ENCODE measurements around the gene CDKAL1.

CDKAL1 gene

DNA sequence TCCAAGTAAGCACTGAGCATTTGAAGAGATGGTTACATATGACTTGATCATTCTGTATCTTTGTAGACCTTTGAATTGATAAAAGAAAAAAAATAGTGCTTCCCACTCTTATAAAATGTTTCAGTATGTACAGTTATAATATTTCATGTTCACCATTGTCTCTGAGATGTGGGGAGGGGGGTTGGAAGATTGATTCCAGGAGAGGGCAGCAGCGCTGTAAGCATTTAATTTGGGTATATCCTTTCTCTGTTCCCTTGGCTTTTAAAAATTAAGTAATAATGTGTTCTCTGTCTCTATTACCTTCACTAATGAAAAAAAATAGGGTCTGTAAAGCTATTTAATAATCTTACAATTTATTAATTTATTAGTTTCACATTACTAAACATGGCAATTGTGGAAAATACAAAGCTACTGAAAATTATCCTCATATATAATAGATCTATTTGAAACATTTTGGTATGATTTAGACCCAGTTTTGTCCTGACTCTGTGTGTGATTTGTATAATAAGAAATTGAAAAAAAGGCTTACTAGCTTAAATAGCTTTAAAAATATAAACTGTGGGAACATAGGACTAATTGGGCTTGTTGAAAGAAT lies 341.2 kb downstream of the CDKAL1 start:
- peak; percentile 74 for DNase-seq (ENCODE audit: low read depth, low spot score)

DNA sequence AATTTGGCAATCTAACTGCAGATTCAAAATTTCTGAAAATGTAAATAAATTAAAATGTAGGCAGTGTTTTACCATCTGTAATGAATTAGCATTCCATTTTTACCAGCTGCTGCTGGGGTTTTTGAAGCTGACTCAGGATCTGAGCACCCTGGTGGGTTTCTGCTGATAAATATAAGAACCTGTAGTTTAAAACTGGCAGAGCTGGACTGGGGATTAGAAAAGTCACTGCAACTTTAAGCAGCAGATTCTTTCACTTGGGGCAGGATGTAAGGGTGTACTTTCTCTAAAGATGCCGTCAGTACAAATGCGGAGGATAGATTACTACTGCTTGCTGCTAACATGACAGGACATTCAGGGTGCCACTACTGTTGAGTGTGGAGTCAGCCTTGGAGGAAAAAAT lies 341.8 kb downstream of the CDKAL1 start:
- DNase-seq (ENCODE audit: low read depth, low spot score), result peak; percentile 71

GRCh38 chr6:20876561-20876960 lies 342.3 kb downstream of the CDKAL1 start:
- DNase-seq (ENCODE audit: low read depth, low spot score), result no peak

DNA sequence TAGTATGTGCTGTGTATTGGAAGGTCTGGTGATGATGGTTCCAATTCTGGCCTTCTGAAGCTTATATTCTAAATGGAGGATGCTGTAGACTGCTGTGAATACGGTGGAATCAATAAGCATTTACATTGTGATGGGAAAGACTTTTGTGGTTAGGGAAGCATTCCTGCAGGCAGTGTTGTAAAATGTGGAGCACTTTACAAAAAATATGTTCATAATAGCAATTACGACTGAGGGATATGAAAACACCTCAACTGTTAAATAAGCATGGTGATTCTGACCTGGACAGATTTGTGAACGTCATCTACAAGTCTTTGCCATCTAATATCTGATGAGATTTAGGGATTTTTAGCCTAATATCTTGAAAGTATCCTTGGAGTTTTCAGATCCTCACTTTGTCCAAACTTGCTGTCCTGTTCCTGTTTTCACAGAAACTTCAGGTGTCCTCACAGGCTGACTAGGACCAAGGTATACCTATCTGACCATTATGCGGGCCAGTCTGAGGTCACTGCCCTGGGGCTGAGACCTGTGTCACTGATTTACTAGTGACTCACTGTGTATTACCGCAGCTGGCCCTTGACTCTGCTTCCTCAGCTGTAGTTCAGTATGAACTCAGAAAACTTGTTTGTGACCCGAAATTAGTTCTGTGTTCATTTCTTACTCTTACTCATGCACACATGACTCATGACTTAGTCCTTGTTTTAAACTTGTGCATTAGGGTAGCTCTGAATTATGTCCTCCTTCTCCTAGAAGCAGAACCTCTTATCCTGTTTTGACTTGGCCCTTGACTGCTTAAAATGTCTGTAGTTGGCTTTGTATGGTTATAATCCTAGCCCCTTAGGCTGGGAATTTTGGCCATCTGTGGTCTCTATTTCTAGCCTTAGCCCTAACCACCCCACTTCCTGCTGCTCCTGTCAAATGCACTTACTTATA lies 343.0 kb downstream of the CDKAL1 start:
- DNase-seq (ENCODE audit: low read depth, low spot score), result peak; percentile 83

- no peak for DNase-seq (ENCODE audit: low read depth, low spot score)
Observed at GRCh38 chr6:20879121-20879520, 344.9 kb downstream of the CDKAL1 start.

DNA sequence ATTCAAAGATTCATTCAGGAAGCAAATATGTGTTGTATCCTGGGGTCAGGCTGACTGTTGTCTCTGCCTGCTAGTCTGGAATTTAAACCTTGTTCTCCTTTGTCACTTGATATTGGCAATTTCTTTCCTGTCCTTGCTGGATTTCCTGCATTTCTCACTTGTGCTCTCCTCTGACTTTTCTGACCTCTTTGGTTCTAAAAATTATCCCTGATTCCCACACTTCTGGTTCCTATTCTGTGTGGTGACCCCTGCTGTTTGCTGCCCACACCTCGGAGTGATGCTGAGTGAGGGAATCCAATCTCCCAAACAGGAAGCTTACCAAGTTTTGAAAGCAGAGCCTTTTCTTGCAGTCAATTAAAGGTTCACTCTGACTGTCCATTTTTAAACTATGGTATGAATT lies 345.3 kb downstream of the CDKAL1 start:
- peak; percentile 8 for DNase-seq (ENCODE audit: low read depth, low spot score)

- no peak for DNase-seq (ENCODE audit: low read depth, low spot score)
Observed at GRCh38 chr6:20881365-20881764, 347.1 kb downstream of the CDKAL1 start.

DNA sequence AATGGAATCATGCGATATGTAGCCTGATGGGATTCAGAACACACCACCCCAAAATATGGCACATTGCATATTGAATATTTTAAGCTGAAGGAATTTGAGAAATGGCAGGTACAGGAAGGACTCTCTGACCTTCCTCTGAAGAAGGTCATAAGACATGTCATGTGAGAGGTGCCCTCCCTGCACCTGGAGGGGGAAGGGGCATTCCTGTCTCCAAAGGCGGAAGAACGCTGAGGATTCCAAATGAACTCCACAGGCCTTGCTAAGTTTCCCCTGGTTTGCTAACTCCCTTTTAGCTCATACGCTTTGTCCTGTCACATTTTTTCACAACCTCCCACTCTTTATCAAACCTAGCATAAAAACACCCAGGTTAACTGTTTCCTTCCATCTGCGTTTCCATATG lies 347.8 kb downstream of the CDKAL1 start:
- DNase-seq (ENCODE audit: low read depth, low spot score), result no peak

GRCh38 chr6:20885076-20885475 lies 350.8 kb downstream of the CDKAL1 start:
- DNase-seq (ENCODE audit: low read depth, low spot score), result no peak

- DNase-seq (ENCODE audit: low read depth, low spot score), result no peak
Observed at GRCh38 chr6:20891161-20891560, 356.9 kb downstream of the CDKAL1 start.

DNA sequence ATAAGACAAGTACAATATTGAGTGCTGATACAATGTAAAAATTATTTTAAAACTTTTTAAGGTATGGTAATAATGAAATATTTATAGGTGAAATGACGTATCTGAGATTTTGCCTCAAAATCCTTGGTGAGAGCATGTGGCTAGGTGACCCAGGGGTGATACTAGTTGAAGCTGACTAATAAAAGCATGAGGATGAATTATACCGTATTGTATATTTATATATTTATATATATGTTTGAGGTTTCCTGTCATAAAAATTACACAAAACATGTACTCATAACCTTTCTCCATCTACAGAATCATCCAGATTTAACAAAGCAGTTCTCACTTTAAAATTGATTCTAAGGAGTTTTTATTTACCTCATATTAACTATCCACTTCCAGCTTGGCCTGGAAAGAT lies 358.1 kb downstream of the CDKAL1 start:
- DNase-seq (ENCODE audit: low read depth, low spot score), result no peak

DNA sequence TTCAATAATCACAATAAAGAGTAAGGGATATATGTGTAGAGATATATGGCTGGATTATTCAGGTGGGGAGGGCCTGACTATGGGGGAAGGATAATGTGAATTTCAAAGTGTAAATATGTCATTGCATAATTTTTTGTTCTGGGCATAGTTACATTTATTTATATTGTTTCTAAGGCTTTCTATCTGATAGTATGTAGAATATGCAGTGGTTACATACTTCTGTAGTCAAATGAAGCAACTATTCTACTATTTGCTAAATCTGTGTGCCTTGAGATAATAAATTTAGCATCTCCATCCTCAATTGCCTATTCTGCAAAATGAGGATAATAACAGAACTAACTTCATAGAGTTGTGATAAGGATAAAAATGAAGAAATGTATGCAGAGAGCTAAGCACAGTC lies 359.2 kb downstream of the CDKAL1 start:
- DNase-seq (ENCODE audit: low read depth, low spot score), result no peak

DNA sequence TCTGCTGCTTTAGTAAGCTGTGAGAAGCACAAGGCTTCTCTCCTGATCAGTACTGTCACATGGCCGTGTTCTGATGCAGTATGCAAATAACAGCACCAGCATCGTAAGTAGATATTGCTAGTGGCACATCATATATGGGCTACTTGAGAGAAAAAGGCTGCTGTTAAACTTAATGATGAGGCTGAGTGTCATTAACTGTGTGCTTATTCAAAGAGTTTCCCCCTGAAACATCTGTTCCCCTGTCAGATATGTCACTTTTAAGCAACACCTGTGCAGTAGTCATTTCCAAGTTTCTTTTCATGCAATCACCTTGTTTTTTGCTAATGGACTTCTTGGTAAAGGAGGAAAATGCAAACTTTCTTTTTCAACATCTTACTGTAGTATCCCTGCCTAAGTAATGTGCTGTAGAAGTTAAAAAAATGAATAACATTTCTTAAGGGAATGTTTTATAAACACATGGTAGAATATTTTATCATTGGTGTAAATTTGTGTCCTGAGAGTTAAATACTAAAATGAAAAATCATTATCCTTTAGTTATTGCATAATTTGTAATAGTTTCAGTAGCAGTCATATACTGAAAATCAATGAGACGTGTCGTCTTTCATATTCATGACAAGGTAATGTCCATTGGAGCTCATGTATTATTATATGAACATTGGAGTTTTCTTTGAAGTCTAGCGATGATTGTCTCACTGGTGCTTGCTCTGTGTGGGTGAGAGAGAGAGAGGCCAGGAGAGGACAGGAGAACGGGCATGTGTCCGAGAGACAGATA lies 366.3 kb downstream of the CDKAL1 start:
- DNase-seq (ENCODE audit: low read depth, low spot score), result no peak

DNA sequence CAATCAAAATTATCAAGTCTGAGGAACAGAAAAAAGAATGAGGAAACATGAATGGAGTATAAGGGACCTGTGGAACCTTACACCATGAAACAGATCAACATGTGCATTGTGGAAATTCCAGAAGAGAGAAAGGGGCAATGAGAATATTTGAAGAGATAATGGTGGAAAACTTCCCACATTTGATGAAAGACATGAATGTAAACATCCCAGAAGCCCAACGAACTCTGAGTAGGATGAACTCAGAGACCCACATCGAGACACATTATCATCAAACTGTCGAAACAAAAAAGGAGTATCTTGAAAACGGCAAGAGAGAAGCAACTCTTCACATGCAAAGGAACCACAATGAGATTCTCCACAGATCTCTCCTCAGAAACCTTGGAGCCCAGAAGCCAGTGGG lies 371.1 kb downstream of the CDKAL1 start:
- no peak for DNase-seq (ENCODE audit: low read depth, low spot score)

GRCh38 chr6:20906945-20907344 lies 372.7 kb downstream of the CDKAL1 start:
- no peak for DNase-seq (ENCODE audit: low read depth, low spot score)

- DNase-seq (ENCODE audit: low read depth, low spot score), result no peak
Observed at GRCh38 chr6:20907486-20908071, 373.3 kb downstream of the CDKAL1 start.

- DNase-seq (ENCODE audit: low read depth, low spot score), result no peak
Observed at GRCh38 chr6:20909621-20910020, 375.4 kb downstream of the CDKAL1 start.

- no peak for DNase-seq (ENCODE audit: low read depth, low spot score)
Observed at GRCh38 chr6:20911712-20912111, 377.5 kb downstream of the CDKAL1 start.

GRCh38 chr6:20915156-20915555 lies 380.9 kb downstream of the CDKAL1 start:
- no peak for DNase-seq (ENCODE audit: low read depth, low spot score)

GRCh38 chr6:20915626-20916025 lies 381.4 kb downstream of the CDKAL1 start:
- DNase-seq (ENCODE audit: low read depth, low spot score), result no peak

DNA sequence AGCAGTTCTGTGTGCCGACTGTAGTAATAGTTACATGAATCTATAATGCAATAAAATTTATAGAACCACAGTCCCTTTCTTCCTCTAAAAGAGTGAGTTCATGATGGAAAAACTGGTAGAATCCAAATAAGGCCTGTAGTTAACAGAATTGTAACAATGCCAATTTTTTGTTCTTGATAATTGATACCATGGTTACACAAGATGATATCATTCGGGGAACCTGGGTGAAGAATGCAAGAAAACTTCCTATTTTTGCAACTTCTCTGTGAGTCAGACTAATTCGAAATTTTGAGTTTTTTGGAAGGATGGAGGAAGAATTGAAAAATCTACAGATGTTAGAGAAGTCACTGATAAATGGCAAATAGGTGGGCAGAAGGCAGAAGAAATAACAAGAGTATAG lies 381.8 kb downstream of the CDKAL1 start:
- no peak for DNase-seq (ENCODE audit: low read depth, low spot score)

DNA sequence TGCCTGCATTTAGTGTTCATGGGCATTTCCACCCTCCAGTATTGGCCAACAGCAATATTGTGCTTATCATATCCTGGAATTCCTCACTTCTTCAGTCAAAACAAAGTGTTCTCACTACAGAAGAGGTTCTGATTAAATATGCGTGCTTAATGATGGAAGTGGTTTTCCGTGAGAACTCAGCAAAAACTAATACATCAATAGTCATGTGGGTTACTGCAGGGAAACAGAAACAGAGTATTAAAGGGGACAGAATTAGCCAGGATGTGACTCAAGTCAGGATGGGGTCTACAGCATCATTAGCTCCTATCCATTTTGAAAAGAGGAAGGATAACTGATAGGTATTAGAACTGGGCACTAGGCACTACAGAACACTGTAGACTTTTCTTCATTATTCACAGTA lies 384.6 kb downstream of the CDKAL1 start:
- peak; percentile 80 for DNase-seq (ENCODE audit: low read depth, low spot score)

All from astrocyte of the hippocampus (primary cell).